K562 (cell line): ENCODE results near the gene PTGIR. TPM values are rescaled to one million over a fixed set of nuclear protein-coding genes. Genes with fewer than 3 reads are reported as not detected.
A peak's percentile ranks its signal among the peaks of the same experiment; 100 is the strongest.

Experiments
- ATF1 ChIP-seq, 2 experiments: fragments of 450-650 bp in 1 of 2; IDR thresholded peaks; 2 replicates each; pipeline ENCODE4 v1.6.1; 2016; ENCODE audit warnings: missing compliant biosample characterization in 1 of 2, missing genetic modification characterization in 1 of 2
- ATF7 ChIP-seq: fragments of 450-650 bp; IDR thresholded peaks from 2 replicates; pipeline ENCODE4 v1.7.1; 2014; ENCODE audit warnings: mild to moderate bottlenecking, moderate library complexity
- CLOCK ChIP-seq: fragments of 250-450 bp; sonication (Bioruptor Pico); IDR thresholded peaks from 2 replicates; pipeline ENCODE4 v1.4.0; 2020; ENCODE audit warnings: mild to moderate bottlenecking, moderate library complexity, borderline replicate concordance
- EGR1 ChIP-seq: fragments of 450-650 bp; conservative IDR thresholded peaks from 2 replicates; pipeline ENCODE4 v1.6.1; 2017; ENCODE audit warnings: mild to moderate bottlenecking
- HDGF ChIP-seq: fragments of 450-650 bp; IDR thresholded peaks from 2 replicates; pipeline ENCODE4 v1.6.1; 2016
- KLF13 ChIP-seq: fragments of 450-650 bp; IDR thresholded peaks from 2 replicates; pipeline ENCODE4 v1.6.1; 2016; ENCODE audit warnings: missing genetic modification characterization, low read depth, mild to moderate bottlenecking, missing compliant biosample characterization, moderate library complexity, borderline replicate concordance
- MEF2D ChIP-seq: conservative IDR thresholded peaks from 2 replicates; pipeline ENCODE4 v1.6.1; 2016; ENCODE audit warnings: low read depth, missing genetic modification characterization, missing compliant biosample characterization
- MYBL2 ChIP-seq, 2 experiments: fragments of 450-650 bp in 1 of 2; sonication (generic) in 1 of 2; formaldehyde crosslinking in 1 of 2; IDR thresholded peaks; 2 replicates each; pipeline versions ENCODE4 v1.6.1 to v1.8.1; 2017 to 2022; ENCODE audit warnings: borderline replicate concordance in 1 of 2, inconsistent platforms in 1 of 2, low read depth in 1 of 2, mild to moderate bottlenecking in 1 of 2, missing genetic modification reagents in 1 of 2, moderate library complexity in 1 of 2
- NFE2L1 ChIP-seq: fragments of 450-650 bp; IDR thresholded peaks from 2 replicates; pipeline ENCODE4 v1.6.1; 2016; ENCODE audit warnings: missing genetic modification characterization, low read depth, mild to moderate bottlenecking, missing compliant biosample characterization, moderate library complexity, borderline replicate concordance
- PHB ChIP-seq: fragments of 250-450 bp; sonication (Bioruptor Pico); IDR thresholded peaks from 2 replicates; pipeline ENCODE4 v1.5.0; 2021
- RAD51 ChIP-seq: fragments of 450-650 bp; IDR thresholded peaks from 2 replicates; pipeline ENCODE4 v1.7.1; 2016; ENCODE audit warnings: low read depth, mild to moderate bottlenecking, borderline replicate concordance
- RB1 ChIP-seq: fragments of 450-650 bp; IDR thresholded peaks from 2 replicates; pipeline ENCODE4 v1.6.1; 2017; ENCODE audit warnings: low read depth, mild to moderate bottlenecking
- SIX5 ChIP-seq, 2 experiments: IDR thresholded peaks; 2 replicates each; pipeline ENCODE4 v1.6.1; 2011; ENCODE audit warnings: low read length in 2 of 2, borderline replicate concordance in 1 of 2, low read depth in 1 of 2, mild to moderate bottlenecking in 1 of 2, moderate library complexity in 1 of 2; ENCODE audit not compliant: insufficient read depth in 1 of 2
- SRF ChIP-seq, 2 experiments: fragments of 250-450, 450-650 bp in 1 of 2; sonication (Bioruptor Pico) in 1 of 2; sonication (generic) in 1 of 2; formaldehyde crosslinking; IDR thresholded peaks; 2 replicates each; pipeline versions ENCODE4 v1.5.0 to v1.5.1; 2020 to 2022; ENCODE audit warnings: mild to moderate bottlenecking in 1 of 2, missing genetic modification reagents in 1 of 2
- TFE3 ChIP-seq: fragments of 450-650 bp; formaldehyde crosslinking; IDR thresholded peaks from 2 replicates; pipeline ENCODE4 v1.4.0; 2020; ENCODE audit warnings: mild to moderate bottlenecking, mixed read lengths
- USF1 ChIP-seq: sonication (generic); formaldehyde crosslinking; IDR thresholded peaks from 2 replicates; pipeline ENCODE4 v1.9.0; 2022; ENCODE audit warnings: mild to moderate bottlenecking, missing genetic modification reagents
- ZFP36 ChIP-seq: fragments of 150-350 bp; IDR thresholded peaks from 2 replicates; pipeline ENCODE4 v1.6.1; 2018; ENCODE audit warnings: low read length, low read depth; ENCODE audit not compliant: partially characterized antibody
- ZNF354B ChIP-seq: fragments of 250-450 bp; sonication (Bioruptor Pico); IDR thresholded peaks from 2 replicates; pipeline ENCODE4 v1.4.0; 2020
- polyA plus RNA-seq, 8 experiments: library from polyadenylated mRNA; depleted of rRNA in 4 of 8; stranded (reverse) in 5 of 8; unstranded in 3 of 8; fragments of >200 nt; fragmentation: Nextera tagmentation in 2 of 8; fragmentation: Illumina TruSeq in 1 of 8; extraction: Ambion mirVana in 2 of 8; extraction: Trizol in 1 of 8; gene quantifications; 2 replicates each; pipeline versions ENCODE4 v1.2.1 to v1.2.3, GENCODE V29; 2011 to 2014; ENCODE audit warnings: inconsistent platforms in 1 of 8, missing spikeins in 1 of 8
- total RNA-seq, 7 experiments: library from RNA; depleted of rRNA in 6 of 7; stranded (reverse); fragments of >200 nt in 6 of 7; fragmentation: Illumina TruSeq in 2 of 7; extraction: Trizol in 2 of 7; gene quantifications; 2 replicates each; pipeline versions ENCODE4 v1.2.1 to v1.2.3, GENCODE V29; 2011 to 2021; ENCODE audit warnings: low replicate concordance in 1 of 7
- TF ChIP-seq, protein P1 (sequence below): fragments of 450-650 bp; IDR thresholded peaks from 2 replicates; pipeline ENCODE4 v1.6.1; 2016; ENCODE audit warnings: borderline replicate concordance

Gene PTGIR
- total and polyA plus RNA-seq, 9 of the 15 experiments (the other 6 are each of a cell fraction or from before 2014, with no cell fraction given), result 0.11 to 3.4 (median 1.1) TPM; not detected in 1

DNA sequence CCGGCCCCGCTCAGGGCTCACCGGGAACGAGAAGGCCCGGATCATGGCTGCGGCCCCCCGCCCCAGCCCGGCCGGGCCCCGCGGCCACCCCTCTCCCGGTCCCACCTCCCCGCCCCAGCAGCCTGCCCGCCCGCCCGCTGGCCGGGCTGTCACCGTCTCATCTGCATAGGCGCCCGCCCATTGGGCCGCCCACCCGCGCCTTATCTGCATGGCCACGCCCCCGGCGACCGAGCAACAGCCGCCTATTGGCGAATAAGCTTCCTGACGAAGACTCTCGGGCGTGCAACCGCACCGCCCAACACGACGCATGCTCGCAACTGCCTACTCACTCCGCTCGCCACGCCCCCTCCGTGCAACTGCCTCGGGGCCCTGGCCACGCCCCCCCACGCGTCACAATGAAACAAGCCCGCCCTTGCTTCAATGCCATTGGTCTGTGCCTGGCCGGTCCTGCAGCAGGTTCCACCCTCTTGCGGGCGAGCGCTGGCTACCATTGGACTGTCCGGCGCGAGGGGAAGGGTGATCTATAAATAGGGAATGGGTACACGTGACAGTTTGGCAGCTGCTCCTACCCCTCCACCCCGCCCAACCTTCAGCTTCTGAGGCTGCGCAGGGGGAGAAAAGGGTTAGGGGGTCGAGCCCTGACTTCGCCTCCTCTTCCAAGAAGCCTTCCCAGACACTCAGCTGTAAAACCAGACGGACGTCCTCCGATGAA, 36.3 kb upstream of the PTGIR start, which contains the start of gene DACT3 (continued):
- peak; percentile 76; the same call in 1 of the 2 replicates for TF ChIP-seq KLF13 (tag)
- TF ChIP-seq HDGF, result peak; percentile 95
- peak; percentile 63; the same call in 1 of the 2 replicates for TF ChIP-seq CLOCK
- no peak for TF ChIP-seq SIX5 (IDR thresholded peaks at IDR 0.05; ENCODE audit: borderline replicate concordance in 1 of 2, insufficient read depth in 1 of 2, low read depth in 1 of 2, low read length in 2 of 2)
- peak; percentile 94 for TF ChIP-seq ZFP36
- peak; percentile 82 for TF ChIP-seq ATF7
- peak; percentile 37; the same call in 1 of the 2 replicates for TF ChIP-seq RB1
- no peak for TF ChIP-seq NFE2L1 (tag)
- TF ChIP-seq USF1, result peak; percentile 94
- peak; percentile 46 for TF ChIP-seq TFE3 (CRISPR knock-in tag)
- TF ChIP-seq ATF1 (CRISPR knock-in tag; IDR thresholded peaks at IDR 0.05), result no peak
- peak; percentile 94 for TF ChIP-seq ATF1 (tag; IDR thresholded peaks at IDR 0.05)
- no peak for TF ChIP-seq ZNF354B (CRISPR knock-in tag)
- TF ChIP-seq SRF (CRISPR knock-in tag; IDR thresholded peaks at IDR 0.05), result peak in 1 of 2 experiments; percentile 74; a peak in 2 of 4 replicates
- TF ChIP-seq, protein P1, sequence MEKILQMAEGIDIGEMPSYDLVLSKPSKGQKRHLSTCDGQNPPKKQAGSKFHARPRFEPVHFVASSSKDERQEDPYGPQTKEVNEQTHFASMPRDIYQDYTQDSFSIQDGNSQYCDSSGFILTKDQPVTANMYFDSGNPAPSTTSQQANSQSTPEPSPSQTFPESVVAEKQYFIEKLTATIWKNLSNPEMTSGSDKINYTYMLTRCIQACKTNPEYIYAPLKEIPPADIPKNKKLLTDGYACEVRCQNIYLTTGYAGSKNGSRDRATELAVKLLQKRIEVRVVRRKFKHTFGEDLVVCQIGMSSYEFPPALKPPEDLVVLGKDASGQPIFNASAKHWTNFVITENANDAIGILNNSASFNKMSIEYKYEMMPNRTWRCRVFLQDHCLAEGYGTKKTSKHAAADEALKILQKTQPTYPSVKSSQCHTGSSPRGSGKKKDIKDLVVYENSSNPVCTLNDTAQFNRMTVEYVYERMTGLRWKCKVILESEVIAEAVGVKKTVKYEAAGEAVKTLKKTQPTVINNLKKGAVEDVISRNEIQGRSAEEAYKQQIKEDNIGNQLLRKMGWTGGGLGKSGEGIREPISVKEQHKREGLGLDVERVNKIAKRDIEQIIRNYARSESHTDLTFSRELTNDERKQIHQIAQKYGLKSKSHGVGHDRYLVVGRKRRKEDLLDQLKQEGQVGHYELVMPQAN, result peak; percentile 55; the same call in 1 of the 2 replicates
- peak; percentile 94 for TF ChIP-seq MEF2D (tag)
- TF ChIP-seq PHB, result no peak
- peak; percentile 85 for TF ChIP-seq RAD51
- TF ChIP-seq MYBL2 (IDR thresholded peaks at IDR 0.05; ENCODE audit: low read depth), result no peak
- no peak for TF ChIP-seq MYBL2 (CRISPR knock-in tag; IDR thresholded peaks at IDR 0.05; ENCODE audit: borderline replicate concordance)
- TF ChIP-seq EGR1, result peak; percentile 74
